Activated naive CD8-positive, alpha-beta T cell treated with anti-CD3 and anti-CD28 coated beads, Interleukin-2, amount 50 U/mL, for 16 hours (primary cell): ENCODE measurements around the gene STK38.
"Not testable (repeated sequence)": the region's sequence is repeated elsewhere in the genome, so short reads cannot be mapped to it uniquely, and the experiment has no call there.

Source experiments
- DNase-seq: peaks from one replicate; pipeline ENCODE4 v3.0.0-alpha.2; 2020; ENCODE audit warnings: low read depth, low spot score

Gene STK38

GRCh38 chr6:36546920-36547645 is at the start of gene STK38:
TSS of gene STK38 (minus strand) at chr6:36547479. CDS start at chr6:36540202, 7,277 bp downstream.
- DNase-seq, result peak; percentile 84

GRCh38 chr6:36596356-36596755 is 49.1 kb upstream of the STK38 start:
- DNase-seq, result no peak

DNA sequence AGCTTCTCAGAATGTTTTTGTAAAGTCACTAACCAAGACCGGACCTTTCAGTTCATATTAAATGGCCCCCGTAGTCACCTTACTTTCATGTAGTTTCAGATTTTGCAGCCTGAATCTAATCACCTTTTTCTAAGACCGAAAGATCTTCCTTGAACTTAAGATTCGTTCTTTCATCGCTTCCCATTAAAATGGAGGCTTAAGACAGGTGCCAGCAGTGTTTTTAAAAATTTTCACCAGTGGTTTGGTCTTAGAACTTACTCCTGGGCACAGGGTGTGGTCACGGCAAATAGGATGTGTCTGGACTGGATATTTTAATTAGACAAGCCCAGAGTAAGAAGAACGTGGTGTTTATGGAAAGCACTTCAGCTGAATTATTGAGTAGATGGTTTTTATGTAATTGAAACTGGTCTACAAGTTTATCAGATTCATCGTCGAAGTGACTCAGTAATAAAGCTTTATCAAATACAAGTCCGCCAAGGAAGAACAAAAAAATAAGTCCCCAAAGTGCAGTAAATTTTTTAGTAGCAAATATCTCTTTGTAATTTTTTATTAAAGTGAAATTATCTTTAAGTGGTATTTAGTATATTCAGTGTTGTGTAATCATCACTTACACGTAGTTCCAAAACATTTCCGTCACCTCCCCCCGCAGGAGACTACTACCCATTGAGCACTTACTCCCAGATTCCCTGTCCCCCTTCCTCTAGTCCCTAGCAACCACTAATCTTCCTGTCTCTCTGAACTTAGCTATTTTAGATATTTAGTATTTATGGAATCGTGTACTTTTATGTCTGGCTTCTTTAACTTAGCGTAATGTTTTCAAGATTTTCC is 47.8 kb upstream of the STK38 start:
- DNase-seq, result no peak

DNA sequence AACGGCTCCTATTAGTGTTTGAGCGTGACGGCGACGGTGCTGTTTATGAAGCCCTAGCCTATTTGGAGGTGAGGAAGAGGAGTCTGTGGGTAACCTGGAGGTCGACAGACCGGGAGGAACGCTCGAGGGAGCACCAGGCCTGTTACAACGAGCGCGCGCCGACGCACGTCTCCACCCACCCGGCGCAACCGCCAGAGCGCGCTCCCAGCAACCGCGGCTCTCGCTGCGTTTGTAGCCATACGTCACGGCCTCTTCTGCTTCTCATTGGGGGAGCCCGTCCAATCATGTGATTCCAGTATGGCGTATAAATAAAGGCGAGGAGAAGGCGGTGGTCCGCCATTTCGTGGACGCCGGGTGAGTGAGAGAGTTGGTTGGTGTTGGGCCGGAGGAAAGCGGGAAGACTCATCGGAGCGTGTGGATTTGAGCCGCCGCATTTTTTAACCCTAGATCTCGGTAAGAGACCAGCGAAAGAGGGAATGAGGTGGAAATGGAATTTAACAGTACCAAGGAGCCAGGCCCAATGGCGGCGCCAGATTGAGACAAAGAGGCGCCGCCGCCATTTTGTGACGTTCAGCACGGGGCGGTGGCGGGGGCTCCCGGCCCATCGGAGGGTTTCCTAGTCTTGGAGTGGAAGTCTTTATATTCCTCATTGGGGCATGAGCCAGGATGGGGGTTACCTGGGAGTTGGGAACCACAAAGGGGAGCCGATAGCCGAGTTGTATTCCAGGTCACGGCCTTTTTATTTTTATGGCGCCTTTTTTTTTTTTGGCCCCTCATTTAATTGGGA is 46.9 kb upstream of the STK38 start, which contains the start of gene SRSF3:
Gene SRSF3 (plus strand): TSS at position 334 of the 787 bp plus-strand sequence. CDS start 2,401 bp downstream, outside the sequence.
- DNase-seq, result peak; percentile 91

GRCh38 chr6:36593569-36594028 is 46.3 kb upstream of the STK38 start:
- peak; percentile 21 for DNase-seq

DNA sequence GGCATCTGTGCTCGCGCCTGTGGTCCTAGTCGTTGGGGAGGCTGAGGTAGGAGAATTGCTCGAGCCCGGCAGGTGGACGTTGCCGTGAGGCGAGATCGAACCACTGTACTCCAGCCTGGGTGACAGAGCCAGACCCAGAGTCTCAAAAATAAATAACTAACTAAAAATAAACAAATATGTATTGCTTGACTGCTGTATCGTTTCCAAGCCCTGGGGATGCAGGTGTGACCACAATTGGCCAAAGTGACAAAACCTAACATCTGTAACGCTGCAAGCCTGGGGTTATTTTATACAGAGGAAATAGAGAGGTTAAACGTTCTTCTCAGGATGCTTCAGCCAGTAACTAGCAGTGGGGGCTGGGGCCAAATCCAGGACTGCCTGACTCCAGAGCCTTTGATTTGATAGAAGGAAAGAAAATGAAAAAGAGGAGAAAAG is 45.0 kb upstream of the STK38 start:
- DNase-seq, result no peak

DNA sequence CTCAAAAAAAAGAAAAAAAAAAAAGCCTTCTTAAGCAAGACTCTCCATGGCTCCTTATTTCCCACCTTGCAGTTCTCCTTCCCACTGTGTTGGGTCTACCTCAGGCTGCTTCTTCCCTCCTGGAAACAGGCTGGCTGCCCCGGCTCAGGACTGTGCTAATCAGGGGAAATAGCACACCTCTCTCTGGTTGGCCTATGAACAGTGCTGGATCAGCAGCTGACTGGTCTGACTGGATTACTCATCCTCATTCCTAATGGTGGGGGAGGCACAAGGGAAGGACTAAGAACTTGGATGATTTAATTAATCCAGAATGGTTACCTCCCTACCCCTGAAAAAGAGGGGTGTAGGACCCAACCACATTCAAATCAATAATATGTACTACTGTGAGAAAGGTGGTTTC is 43.0 kb upstream of the STK38 start:
- DNase-seq, result no peak

- not testable (repeated sequence) for DNase-seq
These were observed 41.7 kb upstream of the STK38 start for GRCh38 chr6:36589025-36589400.

DNA sequence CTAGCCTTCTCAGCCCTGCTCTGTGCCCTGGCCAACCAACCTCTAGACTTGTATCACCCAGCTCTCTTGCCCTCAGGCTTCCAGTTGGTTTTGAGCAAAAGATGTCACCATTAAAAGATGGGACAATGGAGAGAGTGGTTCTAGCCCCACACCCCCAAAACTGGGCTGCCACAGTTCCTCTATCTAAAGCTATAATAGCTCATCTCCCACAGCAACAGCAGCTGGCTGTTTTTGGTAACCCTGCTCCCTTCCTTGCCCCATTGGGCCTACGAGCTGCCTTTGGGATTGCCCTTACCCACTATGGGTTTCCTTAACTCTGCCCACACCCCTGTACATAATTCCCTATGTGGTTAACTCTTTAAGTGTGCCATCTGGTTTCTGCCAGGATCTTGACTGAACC is 39.3 kb upstream of the STK38 start:
- DNase-seq, result no peak

- no peak for DNase-seq
These were observed 34.4 kb upstream of the STK38 start for GRCh38 chr6:36581716-36582115.

DNA sequence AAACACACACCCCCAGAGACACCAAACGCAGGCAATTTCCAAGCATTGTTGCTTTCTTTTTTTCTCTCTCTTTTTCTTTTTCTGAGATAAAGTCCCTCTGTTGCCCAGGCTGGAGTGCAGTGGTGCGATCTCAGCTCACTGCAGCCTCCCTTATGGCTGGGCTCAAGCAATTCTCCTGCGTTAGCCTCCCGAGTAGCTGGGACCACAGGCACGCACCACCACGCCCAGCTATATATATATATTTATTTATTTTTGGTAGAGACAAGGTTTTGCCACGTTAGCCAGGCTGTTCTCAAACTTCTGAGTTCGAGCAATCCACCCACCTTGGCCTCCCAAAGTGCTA is 32.9 kb upstream of the STK38 start:
- DNase-seq, result no peak

- DNase-seq, result no peak
These were observed 31.2 kb upstream of the STK38 start for GRCh38 chr6:36578431-36578830.

DNA sequence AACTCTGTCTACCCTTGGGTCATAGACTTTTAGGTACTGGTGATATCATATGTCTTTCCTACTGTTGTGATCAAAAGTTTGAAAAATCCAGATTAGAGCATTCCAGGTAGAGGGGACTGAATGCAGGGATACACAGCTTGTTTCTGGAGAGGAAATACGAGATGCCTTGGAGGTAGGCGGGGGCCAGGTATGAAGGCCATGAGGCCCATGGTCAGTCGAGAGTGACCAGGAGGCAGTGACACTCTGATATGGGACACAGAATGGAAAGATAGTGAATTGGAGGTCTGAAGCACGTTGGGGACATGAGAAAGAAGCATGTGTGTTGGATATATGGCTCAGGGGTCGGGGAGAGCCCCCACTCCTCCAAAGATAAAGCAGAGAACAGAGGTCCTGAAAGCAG is 30.8 kb upstream of the STK38 start:
- DNase-seq, result no peak

- DNase-seq, result no peak
These were observed 30.0 kb upstream of the STK38 start for GRCh38 chr6:36577301-36577700.

GRCh38 chr6:36576578-36576977 is 29.3 kb upstream of the STK38 start:
- no peak for DNase-seq

DNA sequence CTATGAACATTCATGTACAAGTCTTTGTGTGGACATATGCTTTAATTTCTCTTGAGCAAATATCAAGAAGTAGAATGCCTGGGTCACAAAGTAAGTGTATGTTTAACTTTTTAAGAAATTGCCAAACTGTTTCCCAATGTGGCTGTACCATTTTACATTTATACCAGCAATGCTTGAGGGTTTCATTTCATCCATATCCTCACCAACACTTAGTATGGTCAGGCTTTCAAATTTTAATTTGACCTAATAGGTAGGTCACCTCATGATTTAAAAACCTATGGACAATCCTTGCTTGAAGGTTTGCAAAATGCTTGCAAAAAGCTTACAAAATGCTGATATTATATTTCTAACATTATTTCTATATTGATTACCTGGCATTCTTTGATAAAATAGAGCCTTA is 27.4 kb upstream of the STK38 start:
- no peak for DNase-seq

- not testable (repeated sequence) for DNase-seq
These were observed 25.4 kb upstream of the STK38 start for GRCh38 chr6:36572353-36573311.

DNA sequence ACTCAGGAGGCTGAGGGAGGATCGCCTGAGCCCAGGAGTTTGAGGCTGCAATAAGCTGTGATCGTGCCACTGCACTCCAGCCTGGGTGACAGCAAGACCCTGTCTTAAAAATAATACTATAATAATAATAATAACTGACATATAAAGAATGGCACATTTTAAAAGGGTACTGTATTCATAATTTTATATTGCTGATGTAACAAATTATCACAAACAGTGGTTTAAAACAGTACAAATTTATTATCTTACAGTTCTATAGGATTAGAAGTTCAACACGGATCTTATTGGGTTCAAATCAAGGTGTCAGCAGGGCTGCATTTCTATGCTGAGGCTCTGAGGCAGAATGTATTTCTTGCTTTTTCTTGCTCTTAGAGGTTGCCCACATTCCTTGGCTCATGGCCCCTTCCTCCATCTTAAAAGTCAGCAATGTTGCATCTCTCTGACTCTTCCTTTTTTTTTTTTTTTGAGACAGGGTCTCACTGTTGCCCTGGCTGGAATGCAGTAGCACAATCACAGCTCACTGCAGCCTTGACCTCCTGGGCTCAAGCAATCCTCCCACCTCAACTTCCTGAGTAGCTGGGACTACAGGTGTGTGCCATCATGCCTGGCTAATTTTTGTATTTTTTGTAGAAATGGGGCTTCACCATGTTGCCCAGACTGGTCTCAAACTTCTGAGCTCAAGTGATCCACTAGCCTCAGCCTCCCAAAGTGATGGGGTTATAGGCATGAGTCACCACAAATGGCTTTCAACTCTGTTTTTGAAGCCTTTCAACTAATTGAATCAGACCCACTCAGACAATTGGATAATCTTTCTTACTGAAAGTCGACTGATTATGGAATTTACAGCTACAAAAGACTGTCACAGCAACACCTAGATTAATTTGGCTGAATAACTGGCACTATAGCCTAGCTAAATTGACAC is 24.1 kb upstream of the STK38 start:
- DNase-seq, result no peak

GRCh38 chr6:36570264-36570663 is 23.0 kb upstream of the STK38 start:
- DNase-seq, result no peak

DNA sequence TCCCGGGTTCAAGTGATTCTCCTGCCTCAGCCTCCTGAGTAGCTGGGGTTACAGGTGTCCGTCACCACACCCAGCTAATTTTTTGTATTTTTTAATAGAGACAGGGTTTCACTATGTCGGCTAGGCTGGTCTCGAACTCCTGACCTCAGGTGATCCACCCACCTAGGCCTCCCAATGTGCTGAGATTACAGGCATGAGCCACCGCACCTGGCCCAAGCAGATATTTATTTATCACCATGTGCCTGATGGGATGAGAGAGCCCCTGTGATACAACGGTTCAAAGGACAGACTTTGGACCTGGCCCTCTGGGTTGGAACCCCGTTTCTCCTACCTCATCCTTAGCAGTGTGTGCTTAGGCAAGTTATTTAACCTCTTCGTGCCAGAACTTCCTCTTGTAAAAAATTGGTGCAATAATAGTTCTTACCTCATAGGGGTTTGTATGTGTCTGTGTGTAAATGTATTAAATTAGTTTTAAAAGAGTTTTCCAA is 19.2 kb upstream of the STK38 start:
- DNase-seq, result no peak
